ENCODE results near the gene GAGE12F.
"Not testable (repeated sequence)": the region's sequence is repeated elsewhere in the genome, so short reads cannot be mapped to it uniquely, and the experiment has no call there.

Gene GAGE12F

DNA sequence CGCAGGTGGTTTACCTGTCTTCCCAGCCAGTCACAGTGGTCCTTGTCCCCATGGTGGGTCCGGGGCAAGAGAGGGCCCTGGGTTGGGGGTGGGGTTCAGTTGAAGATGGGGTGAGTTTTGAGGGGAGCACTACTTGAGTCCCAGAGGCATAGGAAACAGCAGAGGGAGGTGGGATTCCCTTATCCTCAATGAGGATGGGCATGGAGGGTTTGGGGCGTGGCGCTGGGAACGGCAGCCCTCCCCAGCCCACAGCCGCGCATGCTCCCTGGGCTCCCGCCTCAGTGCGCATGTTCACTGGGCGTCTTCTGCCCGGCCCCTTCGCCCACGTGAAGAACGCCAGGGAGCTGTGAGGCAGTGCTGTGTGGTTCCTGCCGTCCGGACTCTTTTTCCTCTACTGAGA lies at the start of gene GAGE12F:
TSS of gene GAGE12F (plus strand) at position 301 of the 400 bp plus-strand sequence. CDS start 1,155 bp downstream, outside the sequence.
- DNase-seq, result not testable (repeated sequence)

GRCh38 chrX:49531877-49532276 lies 28.8 kb upstream of the GAGE12F start, which contains the start of gene GAGE12C:
TSS of gene GAGE12C (plus strand) at chrX:49532177. CDS start at chrX:49533332, 1,155 bp downstream.
- not testable (repeated sequence) for DNase-seq

DNA sequence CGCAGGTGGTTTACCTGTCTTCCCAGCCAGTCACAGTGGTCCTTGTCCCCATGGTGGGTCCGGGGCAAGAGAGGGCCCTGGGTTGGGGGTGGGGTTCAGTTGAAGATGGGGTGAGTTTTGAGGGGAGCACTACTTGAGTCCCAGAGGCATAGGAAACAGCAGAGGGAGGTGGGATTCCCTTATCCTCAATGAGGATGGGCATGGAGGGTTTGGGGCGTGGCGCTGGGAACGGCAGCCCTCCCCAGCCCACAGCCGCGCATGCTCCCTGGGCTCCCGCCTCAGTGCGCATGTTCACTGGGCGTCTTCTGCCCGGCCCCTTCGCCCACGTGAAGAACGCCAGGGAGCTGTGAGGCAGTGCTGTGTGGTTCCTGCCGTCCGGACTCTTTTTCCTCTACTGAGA lies 19.2 kb upstream of the GAGE12F start, which contains the start of gene GAGE12D:
TSS of gene GAGE12D (plus strand) at position 301 of the 400 bp plus-strand sequence. CDS start 1,155 bp downstream, outside the sequence.
- DNase-seq, result not testable (repeated sequence)

DNA sequence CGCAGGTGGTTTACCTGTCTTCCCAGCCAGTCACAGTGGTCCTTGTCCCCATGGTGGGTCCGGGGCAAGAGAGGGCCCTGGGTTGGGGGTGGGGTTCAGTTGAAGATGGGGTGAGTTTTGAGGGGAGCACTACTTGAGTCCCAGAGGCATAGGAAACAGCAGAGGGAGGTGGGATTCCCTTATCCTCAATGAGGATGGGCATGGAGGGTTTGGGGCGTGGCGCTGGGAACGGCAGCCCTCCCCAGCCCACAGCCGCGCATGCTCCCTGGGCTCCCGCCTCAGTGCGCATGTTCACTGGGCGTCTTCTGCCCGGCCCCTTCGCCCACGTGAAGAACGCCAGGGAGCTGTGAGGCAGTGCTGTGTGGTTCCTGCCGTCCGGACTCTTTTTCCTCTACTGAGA lies 9.7 kb upstream of the GAGE12F start, which contains the start of gene GAGE12E:
TSS of gene GAGE12E (plus strand) at position 301 of the 400 bp plus-strand sequence. CDS start 1,155 bp downstream, outside the sequence.
- not testable (repeated sequence) for DNase-seq

- DNase-seq, result not testable (repeated sequence)
Observed at GRCh38 chrX:49568728-49569127, 8.1 kb downstream of the GAGE12F start.

- DNase-seq, result not testable (repeated sequence)
Observed at GRCh38 chrX:49569152-49569551, 8.5 kb downstream of the GAGE12F start.

DNA sequence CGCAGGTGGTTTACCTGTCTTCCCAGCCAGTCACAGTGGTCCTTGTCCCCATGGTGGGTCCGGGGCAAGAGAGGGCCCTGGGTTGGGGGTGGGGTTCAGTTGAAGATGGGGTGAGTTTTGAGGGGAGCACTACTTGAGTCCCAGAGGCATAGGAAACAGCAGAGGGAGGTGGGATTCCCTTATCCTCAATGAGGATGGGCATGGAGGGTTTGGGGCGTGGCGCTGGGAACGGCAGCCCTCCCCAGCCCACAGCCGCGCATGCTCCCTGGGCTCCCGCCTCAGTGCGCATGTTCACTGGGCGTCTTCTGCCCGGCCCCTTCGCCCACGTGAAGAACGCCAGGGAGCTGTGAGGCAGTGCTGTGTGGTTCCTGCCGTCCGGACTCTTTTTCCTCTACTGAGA lies 9.5 kb downstream of the GAGE12F start, which contains the start of gene GAGE12G:
TSS of gene GAGE12G (plus strand) at position 301 of the 400 bp plus-strand sequence. CDS start 1,155 bp downstream, outside the sequence.
- not testable (repeated sequence) for DNase-seq

DNA sequence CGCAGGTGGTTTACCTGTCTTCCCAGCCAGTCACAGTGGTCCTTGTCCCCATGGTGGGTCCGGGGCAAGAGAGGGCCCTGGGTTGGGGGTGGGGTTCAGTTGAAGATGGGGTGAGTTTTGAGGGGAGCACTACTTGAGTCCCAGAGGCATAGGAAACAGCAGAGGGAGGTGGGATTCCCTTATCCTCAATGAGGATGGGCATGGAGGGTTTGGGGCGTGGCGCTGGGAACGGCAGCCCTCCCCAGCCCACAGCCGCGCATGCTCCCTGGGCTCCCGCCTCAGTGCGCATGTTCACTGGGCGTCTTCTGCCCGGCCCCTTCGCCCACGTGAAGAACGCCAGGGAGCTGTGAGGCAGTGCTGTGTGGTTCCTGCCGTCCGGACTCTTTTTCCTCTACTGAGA lies 19.0 kb downstream of the GAGE12F start, which contains the start of gene GAGE12H:
TSS of gene GAGE12H (plus strand) at position 301 of the 400 bp plus-strand sequence. CDS start 1,155 bp downstream, outside the sequence.
- DNase-seq, result not testable (repeated sequence)

DNA sequence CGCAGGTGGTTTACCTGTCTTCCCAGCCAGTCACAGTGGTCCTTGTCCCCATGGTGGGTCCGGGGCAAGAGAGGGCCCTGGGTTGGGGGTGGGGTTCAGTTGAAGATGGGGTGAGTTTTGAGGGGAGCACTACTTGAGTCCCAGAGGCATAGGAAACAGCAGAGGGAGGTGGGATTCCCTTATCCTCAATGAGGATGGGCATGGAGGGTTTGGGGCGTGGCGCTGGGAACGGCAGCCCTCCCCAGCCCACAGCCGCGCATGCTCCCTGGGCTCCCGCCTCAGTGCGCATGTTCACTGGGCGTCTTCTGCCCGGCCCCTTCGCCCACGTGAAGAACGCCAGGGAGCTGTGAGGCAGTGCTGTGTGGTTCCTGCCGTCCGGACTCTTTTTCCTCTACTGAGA lies 28.6 kb downstream of the GAGE12F start, which contains the start of gene GAGE2A:
TSS of gene GAGE2A (plus strand) at position 301 of the 400 bp plus-strand sequence. CDS start 1,155 bp downstream, outside the sequence.
- DNase-seq, result not testable (repeated sequence)

GRCh38 chrX:49589769-49590478 lies 29.3 kb downstream of the GAGE12F start:
- DNase-seq, result not testable (repeated sequence)

- not testable (repeated sequence) for DNase-seq
Observed at GRCh38 chrX:49590488-49590887, 29.8 kb downstream of the GAGE12F start.

DNA sequence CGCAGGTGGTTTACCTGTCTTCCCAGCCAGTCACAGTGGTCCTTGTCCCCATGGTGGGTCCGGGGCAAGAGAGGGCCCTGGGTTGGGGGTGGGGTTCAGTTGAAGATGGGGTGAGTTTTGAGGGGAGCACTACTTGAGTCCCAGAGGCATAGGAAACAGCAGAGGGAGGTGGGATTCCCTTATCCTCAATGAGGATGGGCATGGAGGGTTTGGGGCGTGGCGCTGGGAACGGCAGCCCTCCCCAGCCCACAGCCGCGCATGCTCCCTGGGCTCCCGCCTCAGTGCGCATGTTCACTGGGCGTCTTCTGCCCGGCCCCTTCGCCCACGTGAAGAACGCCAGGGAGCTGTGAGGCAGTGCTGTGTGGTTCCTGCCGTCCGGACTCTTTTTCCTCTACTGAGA lies 38.1 kb downstream of the GAGE12F start, which contains the start of gene GAGE1:
TSS of gene GAGE1 (plus strand) at position 301 of the 400 bp plus-strand sequence. CDS start 1,155 bp downstream, outside the sequence.
- not testable (repeated sequence) for DNase-seq

GRCh38 chrX:49610718-49611310 lies 50.2 kb downstream of the GAGE12F start:
- DNase-seq, result no peak

Data from stimulated activated naive CD4-positive, alpha-beta T cell (primary cell).